Smooth muscle cell of trachea (primary cell): ENCODE measurements around the gene OR4A47. TPM values are rescaled to one million over a fixed set of nuclear protein-coding genes. Genes with fewer than 3 reads are reported as not detected.

ENCODE experiments used
- total RNA-seq: library from RNA; depleted of rRNA; stranded (reverse); fragments of >200 nt; gene quantifications from 2 replicates; pipeline ENCODE4 v1.2.1, GENCODE V29; 2014

Gene OR4A47, protein sequence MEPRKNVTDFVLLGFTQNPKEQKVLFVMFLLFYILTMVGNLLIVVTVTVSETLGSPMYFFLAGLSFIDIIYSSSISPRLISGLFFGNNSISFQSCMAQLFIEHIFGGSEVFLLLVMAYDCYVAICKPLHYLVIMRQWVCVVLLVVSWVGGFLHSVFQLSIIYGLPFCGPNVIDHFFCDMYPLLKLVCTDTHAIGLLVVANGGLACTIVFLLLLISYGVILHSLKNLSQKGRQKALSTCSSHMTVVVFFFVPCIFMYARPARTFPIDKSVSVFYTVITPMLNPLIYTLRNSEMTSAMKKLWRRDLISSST
- total RNA-seq: not detected in 2 replicates

DNA sequence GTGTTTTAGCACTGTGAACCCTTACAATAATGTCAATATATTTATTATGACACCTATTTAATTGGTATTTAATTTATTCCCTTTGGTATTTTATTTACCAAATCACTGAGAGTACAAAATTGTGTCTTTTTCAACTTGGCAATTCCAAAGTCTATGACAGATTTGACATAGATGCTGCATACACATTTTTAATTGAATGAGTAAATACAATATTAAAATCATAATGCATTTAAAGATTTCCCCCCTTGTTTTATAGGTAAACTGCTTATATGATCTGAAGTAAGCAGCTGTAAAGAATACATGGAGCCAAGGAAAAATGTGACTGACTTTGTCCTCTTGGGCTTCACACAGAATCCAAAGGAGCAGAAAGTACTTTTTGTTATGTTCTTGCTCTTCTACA lies at the start of gene OR4A47:
OR4A47 (plus strand) TSS at position 301 of the 400 bp plus-strand sequence; CDS start at position 301, 0 bp downstream.

Other genes starting within 250 kb of the OR4A47 start
- not detected in 2 replicates for gene OR4X2, start 243.7 kb upstream of the OR4A47 start, total RNA-seq
- not detected in 2 replicates for gene OR4X1, start 224.9 kb upstream of the OR4A47 start, total RNA-seq
- gene OR4S1, start 182.6 kb upstream of the OR4A47 start, total RNA-seq: not detected in 2 replicates
- gene OR4C3, start 163.9 kb upstream of the OR4A47 start, total RNA-seq: not detected in 2 replicates
- not detected in 2 replicates for gene OR4C5, start 122.3 kb upstream of the OR4A47 start, total RNA-seq